Stomach (tissue), 9 donors: ENCODE data around the gene JCAD. TPM values are rescaled to one million over a fixed set of nuclear protein-coding genes. Genes with fewer than 3 reads are reported as not detected.
A peak's percentile ranks its signal among the peaks of the same experiment; 100 is the strongest.

ENCODE experiments used
- DNase-seq, 2 donors: peaks; one replicate each; pipeline versions ENCODE4 v3.0.0 to v3.0.0-alpha.2; 2013 to 2019
- H3K27ac ChIP-seq, 5 donors: fragments of 200-600 bp in 4 of 5; sonication (generic) in 4 of 5; one replicate each; pipeline ENCODE4 v1.5.1; 2013 to 2019; ENCODE audit warnings: mild to moderate bottlenecking in 1 of 5, moderate library complexity in 1 of 5
- H3K27me3 ChIP-seq, 3 donors: fragments of 200-600 bp; sonication (generic); one replicate each; pipeline ENCODE4 v1.5.1; 2017 to 2019; ENCODE audit warnings: mixed run types in 1 of 3
- H3K36me3 ChIP-seq, 4 donors: fragments of 200-600 bp; sonication (generic); 1 replicate in 3 of 4; 2 replicates in 1 of 4; pipeline ENCODE4 v1.5.1; 2016 to 2019
- H3K4me1 ChIP-seq, 4 donors: fragments of 200-600 bp; sonication (generic); one replicate each; pipeline ENCODE4 v1.5.1; 2016 to 2019
- H3K4me3 ChIP-seq, 4 donors: fragments of 200-600 bp; sonication (generic) in 3 of 4; one replicate each; pipeline ENCODE4 v1.5.1; 2016 to 2019; ENCODE audit warnings: mild to moderate bottlenecking in 1 of 4
- H3K9me3 ChIP-seq, 4 donors: fragments of 200-600 bp; sonication (generic); one replicate each; pipeline ENCODE4 v1.5.1; 2016 to 2019
- EP300 ChIP-seq: sonication (generic); formaldehyde crosslinking; IDR thresholded peaks from one replicate; pipeline ENCODE4 v1.6.1; 2017; ENCODE audit warnings: antibody characterized with exemption
- POLR2A ChIP-seq, 4 donors: fragments of 450-650 bp; IDR thresholded peaks; one replicate each; pipeline ENCODE4 v1.6.1; 2016; ENCODE audit warnings: antibody characterized with exemption in 4 of 4, control low read depth in 2 of 4, mild to moderate bottlenecking in 1 of 4, moderate library complexity in 1 of 4
- POLR2AphosphoS5 ChIP-seq, 3 donors: sonication (generic); formaldehyde crosslinking; IDR thresholded peaks; one replicate each; pipeline ENCODE4 v1.6.1; 2016; ENCODE audit warnings: antibody characterized with exemption in 3 of 3
- WGBS, 5 donors: extraction: QIAGEN DNeasy Blood & Tissue Kit in 3 of 5; methylation state at CpG; one replicate each; pipeline versions ENCODE4 v1.1.5 to v1.1.7; 2013 to 2018; 5-methylcytosine and 5-hydroxymethylcytosine counted together
- intact Hi-C: fragments of 100-400 bp; cut with DNase I; formaldehyde crosslinking; loops from one replicate; pipeline ENCODE4 v1.15.1; 2023; ENCODE audit warnings: low total_unique reads
- polyA plus RNA-seq, 3 donors: library from polyadenylated mRNA; stranded (reverse); fragments of 200-250 nt; gene quantifications; one replicate each; pipeline ENCODE4 v1.2.3, GENCODE V29; 2013
- total RNA-seq, 5 donors: library from RNA; depleted of rRNA; stranded (reverse); fragments of >200 nt; gene quantifications; one replicate each; pipeline versions ENCODE4 v1.1.0 to v1.2.3, GENCODE V29; 2014 to 2016
- TF ChIP-seq, protein P1 (sequence below), 7 experiments: fragments of 450-650 bp in 4 of 7; fragments of 200-600 bp in 3 of 7; sonication (generic) in 3 of 7; IDR thresholded peaks; one replicate each; pipeline ENCODE4 v1.5.1; 2016 to 2019; ENCODE audit warnings: antibody characterized with exemption in 7 of 7, control low read depth in 2 of 7, mild to moderate bottlenecking in 1 of 7
- donor health status: healthy with polysubstance abuse.
- donor health status: Bipolar disorder and iron deficiency.
- donor health status: healthy.

The JCAD gene
- total and polyA plus RNA-seq, 8 donors, result 1.6 to 30.3 (median 10.4) TPM

DNA sequence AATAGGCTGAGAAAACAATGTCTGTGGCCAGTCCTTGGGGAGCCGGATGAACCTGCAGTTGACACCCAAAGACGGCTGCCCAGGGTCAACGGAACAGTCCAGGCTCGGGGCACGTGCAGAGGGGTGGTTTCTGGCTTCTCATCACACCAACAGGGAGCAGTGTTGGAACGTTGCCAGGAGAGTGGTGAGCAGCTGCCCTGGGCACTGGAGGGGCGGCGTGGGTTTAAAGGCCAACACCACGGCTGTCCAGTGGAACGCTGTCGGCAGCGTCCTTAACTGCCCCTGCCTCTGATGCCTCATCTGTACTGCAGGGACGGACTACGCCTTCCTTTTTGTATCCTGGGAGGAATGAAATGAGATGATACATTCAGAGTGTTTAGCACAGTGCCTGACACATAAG lies 19.8 kb downstream of the JCAD start:
- Histone ChIP-seq H3K27ac (no peak overlapping the region), H3K4me1 (peaks cover 0 to 14% (median 5%) of the 10 kb centered on the region in 4 donors), H3K4me3 (no peak overlapping the region), H3K27me3 (no peaks in the 10 kb centered on the region), H3K36me3 (peaks cover 0 to 21% (median 4%) of the 10 kb centered on the region in 4 donors), H3K9me3 (no peaks in the 10 kb centered on the region)
- TF ChIP-seq POLR2AphosphoS5 (IDR thresholded peaks at IDR 0.05), result no peak
- TF ChIP-seq, protein P1, sequence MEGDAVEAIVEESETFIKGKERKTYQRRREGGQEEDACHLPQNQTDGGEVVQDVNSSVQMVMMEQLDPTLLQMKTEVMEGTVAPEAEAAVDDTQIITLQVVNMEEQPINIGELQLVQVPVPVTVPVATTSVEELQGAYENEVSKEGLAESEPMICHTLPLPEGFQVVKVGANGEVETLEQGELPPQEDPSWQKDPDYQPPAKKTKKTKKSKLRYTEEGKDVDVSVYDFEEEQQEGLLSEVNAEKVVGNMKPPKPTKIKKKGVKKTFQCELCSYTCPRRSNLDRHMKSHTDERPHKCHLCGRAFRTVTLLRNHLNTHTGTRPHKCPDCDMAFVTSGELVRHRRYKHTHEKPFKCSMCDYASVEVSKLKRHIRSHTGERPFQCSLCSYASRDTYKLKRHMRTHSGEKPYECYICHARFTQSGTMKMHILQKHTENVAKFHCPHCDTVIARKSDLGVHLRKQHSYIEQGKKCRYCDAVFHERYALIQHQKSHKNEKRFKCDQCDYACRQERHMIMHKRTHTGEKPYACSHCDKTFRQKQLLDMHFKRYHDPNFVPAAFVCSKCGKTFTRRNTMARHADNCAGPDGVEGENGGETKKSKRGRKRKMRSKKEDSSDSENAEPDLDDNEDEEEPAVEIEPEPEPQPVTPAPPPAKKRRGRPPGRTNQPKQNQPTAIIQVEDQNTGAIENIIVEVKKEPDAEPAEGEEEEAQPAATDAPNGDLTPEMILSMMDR (IDR thresholded peaks at IDR 0.05), result no peak
- TF ChIP-seq POLR2A (IDR thresholded peaks at IDR 0.05), result no peak
- no peak for TF ChIP-seq EP300
- WGBS, 5 donors, result 76 to 87% (median 78%) methylated on average over 8 to 14 of the region's 14 CpGs
- intact Hi-C loops, result no loop called here
- DNase-seq, result peak in 1 of 2 donors; percentile 44

DNA sequence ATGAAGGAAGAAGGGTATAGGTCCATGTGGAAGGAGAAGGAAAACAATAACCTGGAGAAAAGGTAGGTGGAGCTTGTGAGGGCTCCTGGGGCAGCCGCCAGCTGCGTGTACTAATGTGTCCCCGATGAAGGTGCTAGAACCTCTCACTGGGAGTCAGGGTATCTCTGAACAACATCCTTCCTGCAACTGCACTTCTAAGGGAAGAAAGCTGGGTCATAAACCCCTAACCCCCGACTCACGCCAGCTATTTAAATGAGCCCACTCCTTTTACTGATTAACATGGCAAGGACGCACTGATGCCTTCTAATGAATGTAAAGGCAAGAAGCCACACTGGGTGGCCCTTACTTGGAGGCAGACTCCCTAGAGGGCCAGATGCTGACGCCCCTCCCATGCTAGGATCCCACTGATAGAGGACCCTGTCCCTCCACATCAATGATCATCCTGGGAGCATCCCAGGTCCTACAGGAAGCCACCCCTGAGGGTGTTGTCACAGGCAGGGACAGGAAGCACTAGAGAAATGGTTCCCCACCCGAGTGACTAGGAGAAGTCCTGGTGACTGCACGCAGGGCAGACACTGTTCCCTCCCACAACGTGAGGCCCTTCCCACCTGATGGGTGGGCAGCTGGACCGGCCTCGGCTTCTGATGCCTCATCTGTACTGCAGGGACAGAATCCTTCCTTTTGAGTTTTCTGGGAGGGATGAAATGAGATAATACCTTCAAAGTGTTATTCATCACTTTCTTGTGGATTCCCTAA lies 20.4 kb downstream of the JCAD start:
- peaks cover 0 to 14% (median 5%) of the 10 kb centered on the region in 4 donors for H3K4me1 ChIP-seq
- WGBS, 5 donors, result 73 to 84% (median 82%) methylated on average over 10 to 12 of the region's 12 CpGs
- no peak for TF ChIP-seq POLR2AphosphoS5 (IDR thresholded peaks at IDR 0.05)
- no peak for TF ChIP-seq EP300
- TF ChIP-seq, protein P1 (IDR thresholded peaks at IDR 0.05), result no peak
- TF ChIP-seq POLR2A (IDR thresholded peaks at IDR 0.05), result no peak
- H3K4me3 ChIP-seq, result no peak overlapping the region
- no peak for DNase-seq
- no peaks in the 10 kb centered on the region for H3K9me3 ChIP-seq
- H3K27ac ChIP-seq, result no peak overlapping the region
- H3K36me3 ChIP-seq, result peaks cover 0 to 23% (median 5%) of the 10 kb centered on the region in 4 donors
- H3K27me3 ChIP-seq, result peaks cover 0 to 4% (median 0%) of the 10 kb centered on the region in 3 donors
- intact Hi-C loops, result no loop called here

GRCh38 chr10:30037620-30038336 lies 21.6 kb downstream of the JCAD start:
- Histone ChIP-seq H3K9me3 (no peaks in the 10 kb centered on the region), H3K27ac (no peak overlapping the region), H3K36me3 (peaks cover 0 to 23% (median 5%) of the 10 kb centered on the region in 4 donors), H3K4me1 (peaks cover 0 to 14% (median 5%) of the 10 kb centered on the region in 4 donors), H3K4me3 (no peak overlapping the region), H3K27me3 (peaks cover 0 to 9% (median 0%) of the 10 kb centered on the region in 3 donors)
- intact Hi-C loops, result no loop called here
- no peak for DNase-seq
- 69 to 90% (median 80%) methylated on average over 10 of the region's 10 CpGs for WGBS, 5 donors
- TF ChIP-seq POLR2A (IDR thresholded peaks at IDR 0.05) (no peak), EP300 (no peak), POLR2AphosphoS5 (IDR thresholded peaks at IDR 0.05) (no peak)
- TF ChIP-seq, protein P1 (IDR thresholded peaks at IDR 0.05), result no peak

- Histone ChIP-seq H3K4me3 (no peak overlapping the region), H3K27me3 (peaks cover 0 to 9% (median 0%) of the 10 kb centered on the region in 3 donors), H3K36me3 (peaks cover 0 to 23% (median 5%) of the 10 kb centered on the region in 4 donors), H3K27ac (no peak overlapping the region), H3K9me3 (no peaks in the 10 kb centered on the region), H3K4me1 (peaks cover 0 to 8% (median 3%) of the 10 kb centered on the region in 4 donors)
- intact Hi-C loops, result no loop called here
- 88 to 93% (median 92%) methylated on average over 8 of the region's 8 CpGs for WGBS, 5 donors
- DNase-seq, result no peak
- TF ChIP-seq POLR2A (IDR thresholded peaks at IDR 0.05) (no peak), POLR2AphosphoS5 (IDR thresholded peaks at IDR 0.05) (no peak), EP300 (no peak)
- TF ChIP-seq, protein P1 (IDR thresholded peaks at IDR 0.05), result no peak
These were observed 22.6 kb downstream of the JCAD start for GRCh38 chr10:30036811-30037210.
